Measurements from ENCODE around the gene UBE2G1. TPM values are rescaled to one million over a fixed set of nuclear protein-coding genes. Genes with fewer than 3 reads are reported as not detected.

Gene UBE2G1
- total and polyA plus RNA-seq, 4 donors, result 19.9 to 25.3 (median 21.3) TPM

- H3K4me1 ChIP-seq (ENCODE audit: control insufficient read depth in 4 of 4, insufficient read depth in 4 of 4, low read length in 3 of 4), result peaks cover 3 to 8% (median 6%) of the 10 kb centered on the region in 4 donors
- no peaks in the 10 kb centered on the region for H3K27me3 ChIP-seq (ENCODE audit: control insufficient read depth in 4 of 4, insufficient read depth in 4 of 4, low read length in 3 of 4)
- H3K4me3 ChIP-seq (ENCODE audit: low read depth in 1 of 3, low read length in 3 of 3), result no peak overlapping the region
- TF ChIP-seq TAF1 (conservative IDR thresholded peaks at IDR 0.05) (no peak), SP1 (IDR thresholded peaks at IDR 0.05) (no peak), RAD21 (IDR thresholded peaks at IDR 0.05) (no peak), CTCF (IDR thresholded peaks at IDR 0.05; ENCODE audit: low read depth, low read length, missing input control) (no peak), JUND (IDR thresholded peaks at IDR 0.05) (no peak), YY1 (IDR thresholded peaks at IDR 0.05) (no peak), NR2F2 (IDR thresholded peaks at IDR 0.05) (no peak), ZBTB33 (IDR thresholded peaks at IDR 0.05) (no peak), HNF4G (IDR thresholded peaks at IDR 0.05) (no peak), EGR1 (IDR thresholded peaks at IDR 0.05; ENCODE audit: low read depth in 2 of 2) (no peak), FOXA2 (IDR thresholded peaks at IDR 0.05) (no peak), GABPA (IDR thresholded peaks at IDR 0.05 in 1 of 2, conservative IDR thresholded peaks at IDR 0.05 in 1 of 2) (no peak), HNF4A (conservative IDR thresholded peaks at IDR 0.05) (no peak), REST (IDR thresholded peaks at IDR 0.05) (no peak), RXRA (IDR thresholded peaks at IDR 0.05) (no peak), ATF3 (IDR thresholded peaks at IDR 0.05) (no peak)
- no peak overlapping the region for H3K27ac ChIP-seq (ENCODE audit: low read depth in 1 of 2, low read length in 2 of 2)
- no peaks in the 10 kb centered on the region for H3K9me3 ChIP-seq (ENCODE audit: control insufficient read depth in 4 of 4, low read length in 3 of 4)
- peaks cover 0 to 12% (median 1%) of the 10 kb centered on the region in 4 donors for H3K36me3 ChIP-seq (ENCODE audit: control insufficient read depth in 4 of 4, insufficient read depth in 3 of 4, low read depth in 1 of 4, low read length in 3 of 4)
- 95% methylated on average over 7 of the region's 7 CpGs for WGBS
- no peak for DNase-seq (ENCODE audit: low spot score)
- no peak overlapping the region for H3K9ac ChIP-seq (ENCODE audit: low read depth in 1 of 2, low read length in 2 of 2)
These were observed 61.3 kb downstream of the UBE2G1 start for GRCh38 chr17:4305224-4305623.

GRCh38 chr17:4304417-4305027 lies 62.0 kb downstream of the UBE2G1 start:
- Histone ChIP-seq H3K9me3 (ENCODE audit: control insufficient read depth in 4 of 4, low read length in 3 of 4) (no peaks in the 10 kb centered on the region), H3K4me3 (ENCODE audit: low read depth in 1 of 3, low read length in 3 of 3) (no peak overlapping the region), H3K4me1 (ENCODE audit: control insufficient read depth in 4 of 4, insufficient read depth in 4 of 4, low read length in 3 of 4) (peaks cover 0 to 2% (median 1%) of the 10 kb centered on the region in 4 donors), H3K36me3 (ENCODE audit: control insufficient read depth in 4 of 4, insufficient read depth in 3 of 4, low read depth in 1 of 4, low read length in 3 of 4) (peaks cover 0 to 12% (median 1%) of the 10 kb centered on the region in 4 donors), H3K27me3 (ENCODE audit: control insufficient read depth in 4 of 4, insufficient read depth in 4 of 4, low read length in 3 of 4) (no peaks in the 10 kb centered on the region), H3K9ac (ENCODE audit: low read depth in 1 of 2, low read length in 2 of 2) (no peak overlapping the region), H3K27ac (ENCODE audit: low read depth in 1 of 2, low read length in 2 of 2) (no peak overlapping the region)
- peak; percentile 67 to 79 for TF ChIP-seq RAD21 (IDR thresholded peaks at IDR 0.05)
- peak; percentile 64 for TF ChIP-seq CTCF (IDR thresholded peaks at IDR 0.05; ENCODE audit: low read depth, low read length, missing input control)
- no peak for TF ChIP-seq MAX (IDR thresholded peaks at IDR 0.05)
- 50% methylated on average over 6 of the region's 6 CpGs for WGBS
- peak; percentile 57 for DNase-seq (ENCODE audit: low spot score)

Data from liver (tissue), 9 donors.